NCI-H128 (cell line): ENCODE results near the gene DLGAP1.
"Not testable (repeated sequence)": the region's sequence is repeated elsewhere in the genome, so short reads cannot be mapped to it uniquely, and the experiment has no call there.

Experiments
- DNase-seq: peaks from one replicate; lab custom pipeline; 2025; ENCODE audit not compliant: unreplicated experiment; lab: John Stamatoyannopoulos, UW

DLGAP1 gene

DNA sequence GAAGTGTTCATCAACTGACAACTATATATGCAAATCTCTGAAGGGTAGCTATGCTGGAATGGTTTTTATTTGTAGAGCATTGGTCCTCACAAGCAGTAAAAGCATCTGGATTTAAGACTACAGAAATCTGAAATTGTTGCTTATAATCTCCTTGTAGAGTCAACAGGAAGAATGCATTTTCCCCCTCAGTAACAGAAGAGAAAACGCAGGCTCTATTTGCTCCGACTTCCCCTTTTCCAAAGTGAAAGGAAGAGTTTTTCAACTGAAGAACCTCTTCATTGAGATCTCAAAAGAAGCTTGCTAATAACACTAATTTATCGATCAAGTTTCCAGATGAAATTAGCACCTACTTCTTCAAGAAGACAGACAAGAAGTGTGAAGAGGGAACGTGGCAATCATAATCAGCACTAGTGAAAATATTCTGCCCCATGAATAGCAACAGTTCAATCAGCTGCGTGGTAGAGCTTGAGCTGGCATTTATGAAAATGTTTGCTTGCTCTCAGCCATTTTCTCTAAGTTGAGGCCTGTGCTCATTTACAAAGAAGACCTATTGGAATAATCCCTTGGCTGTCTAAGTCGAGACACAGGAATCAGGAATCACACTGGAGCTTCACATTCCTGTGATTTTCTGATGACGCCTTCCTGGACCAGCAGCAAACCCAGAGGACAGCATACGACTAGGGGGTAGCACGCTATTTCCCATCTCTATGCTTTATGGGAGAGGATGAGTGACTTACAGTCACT, 961.4 kb downstream of the DLGAP1 start:
- DNase-seq: no peak

GRCh38 chr18:3492721-3493120, 962.4 kb downstream of the DLGAP1 start:
- DNase-seq: no peak

- DNase-seq: no peak
These were observed 963.0 kb downstream of the DLGAP1 start for GRCh38 chr18:3491981-3492555.

DNA sequence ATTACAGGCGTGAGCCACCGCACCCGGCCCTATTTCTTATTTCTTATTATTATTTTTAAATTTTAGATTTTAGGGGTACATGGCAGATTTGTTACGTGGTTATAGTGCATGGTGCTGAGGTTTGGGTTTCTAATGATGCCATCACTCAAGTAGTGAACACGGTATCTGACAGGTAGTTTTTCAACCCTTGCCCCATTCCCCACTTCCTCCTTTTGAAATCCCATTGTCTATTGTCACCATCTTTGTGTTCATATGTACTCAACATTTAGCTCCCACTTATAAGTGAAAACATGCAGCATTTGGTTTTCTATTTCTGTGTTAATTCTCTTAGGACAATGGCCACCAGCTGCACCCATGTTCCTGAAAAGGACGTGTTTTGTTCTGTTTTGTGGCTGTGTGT, 965.6 kb downstream of the DLGAP1 start:
- DNase-seq: no peak

GRCh38 chr18:3486512-3486911, 968.6 kb downstream of the DLGAP1 start:
- DNase-seq: no peak

GRCh38 chr18:3485153-3486149, 969.7 kb downstream of the DLGAP1 start:
- no peak for DNase-seq

DNA sequence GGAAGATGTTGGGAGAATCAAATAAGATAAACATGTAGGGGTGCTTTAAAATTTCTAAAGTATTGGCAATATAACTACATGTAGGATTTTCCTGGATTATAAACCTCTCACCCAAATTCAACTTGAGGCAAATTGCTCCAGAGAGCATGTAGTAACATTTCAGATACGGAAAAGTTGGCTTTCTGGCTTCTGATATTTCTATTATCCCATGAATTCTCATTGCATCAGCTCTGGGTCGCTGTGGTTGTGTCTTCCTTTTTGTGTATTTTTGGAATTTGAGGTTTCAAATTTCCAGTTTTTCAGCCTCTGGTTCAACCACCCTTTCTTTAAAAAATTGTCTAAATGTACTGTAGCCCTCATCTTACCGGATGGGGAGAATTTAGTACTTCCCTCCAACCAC, 972.8 kb downstream of the DLGAP1 start:
- no peak for DNase-seq

- no peak for DNase-seq
These were observed 973.4 kb downstream of the DLGAP1 start for GRCh38 chr18:3481696-3482210.

GRCh38 chr18:3480827-3481573, 974.1 kb downstream of the DLGAP1 start:
- no peak for DNase-seq

DNA sequence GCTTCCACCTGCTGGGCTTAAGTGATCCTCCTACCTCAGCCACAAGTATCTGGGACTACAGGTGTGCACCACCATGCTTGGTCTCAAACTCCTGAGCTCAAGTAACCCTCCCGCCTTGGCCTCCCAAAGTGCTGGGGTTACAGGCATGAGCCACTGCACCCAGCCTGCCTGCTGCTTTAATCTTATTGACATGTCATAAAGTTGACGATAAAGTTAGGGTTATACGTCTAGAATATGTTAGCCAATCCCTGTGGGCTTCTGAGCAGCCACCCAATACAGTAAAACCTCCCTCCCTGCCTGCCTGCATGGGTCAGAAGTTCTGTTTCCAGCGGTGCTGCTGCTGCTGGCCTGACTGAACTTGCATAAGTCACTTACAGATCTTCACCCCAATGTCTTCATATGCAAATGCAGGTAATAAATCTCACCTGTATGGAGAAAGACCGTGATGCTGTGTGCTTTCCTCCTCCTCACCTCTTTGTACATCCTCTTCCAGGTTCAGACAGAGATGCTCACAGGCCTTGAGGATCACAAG, 975.1 kb downstream of the DLGAP1 start:
- DNase-seq: no peak

DNA sequence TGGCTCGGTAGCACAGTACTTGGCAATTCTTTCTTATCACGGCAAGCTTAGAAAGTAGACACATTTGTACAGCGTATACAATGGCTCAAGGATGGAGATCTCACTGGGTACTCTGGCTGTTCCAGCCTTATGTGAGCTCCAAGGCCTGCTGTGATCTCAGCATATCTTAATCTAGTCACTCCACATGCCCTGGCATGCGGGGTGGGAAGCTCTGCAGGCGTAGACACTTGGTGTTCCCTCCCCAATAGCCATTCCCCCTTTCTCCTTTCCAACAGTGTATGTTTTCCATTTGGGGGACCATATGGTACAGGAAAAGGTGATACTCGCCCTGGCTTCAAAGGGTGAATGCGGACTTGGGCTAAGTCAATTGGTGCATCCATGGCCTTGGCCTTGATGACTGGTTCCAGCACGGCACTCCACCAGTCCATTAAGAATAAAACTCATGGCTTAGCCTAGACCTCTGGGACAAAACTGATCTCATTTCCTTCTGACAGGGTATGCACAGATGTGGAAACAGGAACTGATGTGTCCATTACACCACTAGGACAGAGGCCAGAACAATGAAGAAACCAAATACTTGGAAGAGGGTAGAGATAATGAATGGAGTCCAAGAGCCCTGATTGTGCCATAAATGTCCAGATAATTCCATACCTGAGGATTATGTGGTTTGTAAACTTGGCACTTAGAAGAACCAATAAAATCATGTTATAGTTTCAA, 976.7 kb downstream of the DLGAP1 start:
- DNase-seq: no peak

GRCh38 chr18:3472681-3473544, 982.2 kb downstream of the DLGAP1 start:
- no peak for DNase-seq

- DNase-seq: not testable (repeated sequence)
These were observed 983.0 kb downstream of the DLGAP1 start for GRCh38 chr18:3472121-3472520.

GRCh38 chr18:3471141-3471648, 983.9 kb downstream of the DLGAP1 start:
- no peak for DNase-seq

GRCh38 chr18:3468833-3469232, 986.3 kb downstream of the DLGAP1 start:
- no peak for DNase-seq

DNA sequence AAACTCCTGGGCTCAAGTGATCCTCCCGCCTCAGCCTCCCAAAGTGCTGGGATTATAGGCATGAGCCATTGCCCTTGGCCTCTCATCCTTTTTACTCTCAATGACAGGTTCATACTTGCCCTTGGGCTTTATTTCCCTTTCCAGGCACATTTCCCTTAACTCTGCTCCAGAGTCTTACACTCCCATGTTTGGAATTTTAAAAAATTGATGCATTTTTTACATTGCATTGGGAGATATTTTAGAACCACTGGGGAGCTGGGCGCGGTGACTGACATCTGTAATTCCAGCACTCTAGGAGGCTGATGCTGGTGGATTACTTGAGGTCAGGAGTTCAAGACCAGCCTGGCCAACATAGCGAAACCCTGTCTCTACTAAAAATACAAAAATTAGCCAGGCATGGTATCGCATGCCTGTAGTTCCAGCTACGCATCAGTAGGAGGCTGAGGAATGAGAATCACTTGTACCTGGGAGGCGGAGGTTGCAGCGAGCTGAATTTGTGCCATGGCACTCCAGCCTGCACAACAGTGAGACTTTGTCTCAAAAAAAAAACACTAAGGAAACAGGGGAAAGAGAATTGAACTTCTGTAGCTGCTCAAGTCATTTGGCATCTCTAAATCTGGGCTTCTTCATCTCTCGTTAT, 986.9 kb downstream of the DLGAP1 start:
- no peak for DNase-seq

GRCh38 chr18:3466872-3467271, 988.2 kb downstream of the DLGAP1 start:
- DNase-seq: no peak

- no peak for DNase-seq
These were observed 989.1 kb downstream of the DLGAP1 start for GRCh38 chr18:3466045-3466444.
